Measurements from ENCODE around the gene CPZ. TPM values are rescaled to one million over a fixed set of nuclear protein-coding genes. Genes with fewer than 3 reads are reported as not detected.
"Not testable (repeated sequence)": the region's sequence is repeated elsewhere in the genome, so short reads cannot be mapped to it uniquely, and the experiment has no call there.

The CPZ gene
- polyA plus RNA-seq, 3 donors from 2014 or later: not detected

DNA sequence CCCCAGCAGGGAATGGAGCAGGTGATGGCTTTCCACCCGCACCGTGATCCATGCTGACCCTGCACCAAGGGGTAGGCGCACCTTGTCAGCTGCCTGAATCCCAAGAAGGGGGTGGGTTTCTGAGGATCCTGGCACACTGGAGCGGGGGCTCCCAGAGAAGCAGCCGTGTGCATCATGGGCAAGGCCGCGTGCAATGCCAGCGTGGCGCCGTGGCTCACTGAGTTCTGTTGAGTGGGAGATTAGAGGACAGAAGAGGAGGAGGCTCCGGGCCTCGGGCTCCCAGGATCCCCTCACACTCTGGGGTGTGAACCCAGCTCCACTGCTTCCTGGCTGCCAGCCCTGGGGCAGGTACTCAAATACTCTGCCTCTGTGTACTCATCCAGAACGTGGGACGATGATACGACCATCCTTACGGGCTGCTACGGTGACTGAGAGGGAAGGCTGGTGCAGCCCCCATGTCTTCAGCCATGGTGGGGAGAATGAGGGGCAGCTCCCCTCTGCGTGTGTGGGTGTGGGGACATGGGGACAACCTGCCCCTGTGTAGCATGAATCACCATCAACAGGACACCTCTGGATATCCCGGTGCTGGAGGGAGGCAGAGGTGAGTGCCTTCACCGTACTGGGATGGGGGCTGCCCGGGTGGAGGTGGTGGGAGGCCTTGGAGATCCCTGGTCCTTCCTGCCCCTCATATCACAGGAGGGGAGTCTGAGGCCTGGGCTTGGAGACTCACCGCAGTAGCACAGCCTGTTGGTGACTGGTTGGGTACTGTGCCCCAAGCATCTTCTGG is 52.6 kb downstream of the CPZ start:
- Mint-ChIP-seq H3K4me1 (no peaks in the 10 kb centered on the region), H3K9me3 (no peaks in the 10 kb centered on the region), H3K4me3 (no peak overlapping the region), H3K36me3 (no peaks in the 10 kb centered on the region), H3K27me3 (ENCODE audit: low read depth in 3 of 3) (peaks cover 0 to 4% (median 2%) of the 10 kb centered on the region in 3 donors), H3K27ac (no peak overlapping the region)
- no peak for DNase-seq

DNA sequence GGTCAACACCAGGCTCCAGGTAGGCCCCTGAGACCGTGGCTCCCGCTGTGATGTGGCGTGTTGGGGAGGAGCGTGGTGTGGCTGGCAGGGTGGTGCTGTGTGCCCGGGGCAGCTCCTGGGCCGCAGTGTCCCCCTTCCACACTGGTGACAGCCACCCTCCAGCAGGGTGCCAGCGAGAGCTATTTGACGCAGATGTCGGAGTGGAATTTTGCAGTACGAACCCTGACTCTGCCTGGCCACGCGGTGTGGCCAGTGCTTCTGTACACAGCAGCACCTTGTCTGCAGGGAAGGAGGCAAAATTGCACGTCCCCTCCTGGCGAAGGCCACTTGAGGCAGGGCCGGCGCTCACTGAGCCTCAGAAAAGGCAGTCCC is 53.2 kb downstream of the CPZ start:
- no peaks in the 10 kb centered on the region for H3K36me3 Mint-ChIP-seq
- H3K4me1 Mint-ChIP-seq: no peaks in the 10 kb centered on the region

DNA sequence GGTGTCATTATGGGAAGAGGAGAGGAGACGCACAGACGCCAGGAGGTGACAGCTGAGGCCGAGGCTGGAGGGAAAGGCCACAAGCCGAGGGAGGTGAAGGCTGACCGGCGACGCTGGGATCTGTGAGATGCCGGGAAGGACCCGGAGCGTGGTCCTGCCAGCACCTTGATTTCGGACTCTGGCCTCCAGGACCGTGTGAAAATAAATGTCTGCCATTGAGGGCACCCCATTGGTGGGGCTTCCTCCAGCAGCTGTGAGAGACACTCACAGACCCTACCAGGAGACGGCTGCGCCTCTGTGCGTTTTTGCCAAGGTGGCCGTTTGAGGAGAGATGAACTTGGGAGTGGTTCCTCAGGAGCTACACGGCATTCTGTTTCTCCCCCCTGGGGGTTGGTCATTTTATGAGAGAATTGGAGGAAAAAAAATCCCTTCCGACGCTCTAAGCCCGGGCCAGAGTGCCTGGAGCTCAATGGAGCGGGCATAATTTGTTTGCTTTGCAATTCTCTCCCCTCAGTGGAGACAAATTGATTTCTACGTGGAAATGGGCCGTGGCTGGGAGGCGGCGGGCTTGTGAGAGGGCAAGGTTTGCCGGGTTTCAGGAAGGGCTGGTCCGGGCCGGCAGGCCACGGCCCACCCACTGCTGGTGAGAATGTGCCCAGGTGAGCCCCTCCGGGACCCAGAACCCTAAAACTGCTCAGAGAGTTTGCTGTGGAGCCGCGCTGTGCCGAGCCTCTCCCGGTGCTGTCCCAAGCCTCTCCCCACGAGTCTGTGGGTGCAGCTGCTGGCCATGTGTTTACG is 53.9 kb downstream of the CPZ start:
- no peak for DNase-seq
- Mint-ChIP-seq H3K27me3 (ENCODE audit: low read depth in 3 of 3) (peaks cover 1 to 2% (median 2%) of the 10 kb centered on the region in 3 donors), H3K9me3 (no peaks in the 10 kb centered on the region), H3K4me3 (no peak overlapping the region), H3K27ac (no peak overlapping the region), H3K4me1 (no peaks in the 10 kb centered on the region), H3K36me3 (no peaks in the 10 kb centered on the region)

More for the DNA sequence above, 53.2 kb downstream of the CPZ start:
- Mint-ChIP-seq H3K4me3 (no peak overlapping the region), H3K27me3 (ENCODE audit: low read depth in 3 of 3) (peaks cover 1 to 2% (median 2%) of the 10 kb centered on the region in 3 donors), H3K27ac (no peak overlapping the region), H3K9me3 (no peaks in the 10 kb centered on the region)
- DNase-seq: no peak

- H3K4me1 Mint-ChIP-seq: no peaks in the 10 kb centered on the region
- H3K4me3 Mint-ChIP-seq: no peak overlapping the region
- no peak overlapping the region for H3K27ac Mint-ChIP-seq
- no peaks in the 10 kb centered on the region for H3K36me3 Mint-ChIP-seq
- H3K27me3 Mint-ChIP-seq (ENCODE audit: low read depth in 3 of 3): peaks cover 2 to 3% (median 2%) of the 10 kb centered on the region in 3 donors
- no peak for DNase-seq
- no peaks in the 10 kb centered on the region for H3K9me3 Mint-ChIP-seq
These were observed 54.6 kb downstream of the CPZ start for GRCh38 chr4:8647094-8647570.

- no peak for DNase-seq
- Mint-ChIP-seq H3K4me3 (no peak overlapping the region), H3K27me3 (ENCODE audit: low read depth in 3 of 3) (peaks cover 2 to 3% (median 2%) of the 10 kb centered on the region in 3 donors), H3K4me1 (no peaks in the 10 kb centered on the region), H3K27ac (no peak overlapping the region), H3K36me3 (no peaks in the 10 kb centered on the region), H3K9me3 (peaks cover 0 to 1% (median 0%) of the 10 kb centered on the region in 6 donors)
These were observed 55.1 kb downstream of the CPZ start for GRCh38 chr4:8647626-8648025.

DNA sequence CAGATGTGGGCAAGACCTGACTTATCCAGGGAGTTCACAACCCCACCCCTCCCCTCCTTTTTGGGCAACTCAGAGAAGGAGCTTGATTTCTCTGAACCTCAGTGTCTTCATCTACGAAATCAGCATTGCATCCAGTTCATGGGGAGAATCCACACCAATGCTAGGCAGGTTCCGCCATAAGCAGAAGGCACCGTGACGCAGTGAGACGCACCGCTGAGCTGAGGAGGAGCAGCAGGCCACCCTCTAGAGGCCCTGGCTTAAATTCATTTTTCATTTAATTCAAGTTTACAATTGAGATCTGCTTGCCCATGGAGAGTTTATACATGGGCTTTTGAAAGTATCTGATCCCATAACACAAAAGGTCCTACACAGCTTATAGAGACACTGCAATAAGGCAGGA is 55.7 kb downstream of the CPZ start:
- H3K9me3 Mint-ChIP-seq: peaks cover 0 to 1% (median 0%) of the 10 kb centered on the region in 6 donors
- H3K36me3 Mint-ChIP-seq: no peaks in the 10 kb centered on the region
- H3K27ac Mint-ChIP-seq: no peak overlapping the region
- H3K4me1 Mint-ChIP-seq: no peaks in the 10 kb centered on the region
- no peak overlapping the region for H3K4me3 Mint-ChIP-seq
- DNase-seq: no peak
- peaks cover 2 to 3% (median 2%) of the 10 kb centered on the region in 3 donors for H3K27me3 Mint-ChIP-seq (ENCODE audit: low read depth in 3 of 3)

GRCh38 chr4:8648816-8649630 is 56.5 kb downstream of the CPZ start:
- peaks cover 0 to 1% (median 0%) of the 10 kb centered on the region in 6 donors for H3K9me3 Mint-ChIP-seq
- peaks cover 2 to 3% (median 2%) of the 10 kb centered on the region in 3 donors for H3K27me3 Mint-ChIP-seq (ENCODE audit: low read depth in 3 of 3)
- H3K36me3 Mint-ChIP-seq: no peaks in the 10 kb centered on the region
- DNase-seq: no peak
- no peak overlapping the region for H3K27ac Mint-ChIP-seq
- H3K4me1 Mint-ChIP-seq: no peaks in the 10 kb centered on the region
- H3K4me3 Mint-ChIP-seq: no peak overlapping the region

- Mint-ChIP-seq H3K4me1 (no peaks in the 10 kb centered on the region), H3K36me3 (no peaks in the 10 kb centered on the region), H3K9me3 (peaks cover 0 to 3% (median under 1%) of the 10 kb centered on the region in 6 donors), H3K27me3 (ENCODE audit: low read depth in 3 of 3) (peaks cover 0 to 3% (median 2%) of the 10 kb centered on the region in 3 donors), H3K4me3 (no peak overlapping the region), H3K27ac (no peak overlapping the region)
- no peak for DNase-seq
These were observed 57.2 kb downstream of the CPZ start for GRCh38 chr4:8649631-8650361.

- peaks cover 3 to 4% (median 3%) of the 10 kb centered on the region in 3 donors for H3K27me3 Mint-ChIP-seq (ENCODE audit: low read depth in 3 of 3)
- no peak overlapping the region for H3K27ac Mint-ChIP-seq
- no peak for DNase-seq
- H3K4me3 Mint-ChIP-seq: no peak overlapping the region
- no peaks in the 10 kb centered on the region for H3K36me3 Mint-ChIP-seq
- no peaks in the 10 kb centered on the region for H3K4me1 Mint-ChIP-seq
- H3K9me3 Mint-ChIP-seq: peaks cover 0 to 3% (median under 1%) of the 10 kb centered on the region in 6 donors
These were observed 59.2 kb downstream of the CPZ start for GRCh38 chr4:8651661-8652180.

- H3K27me3 Mint-ChIP-seq (ENCODE audit: low read depth in 3 of 3): peaks cover 3 to 4% (median 3%) of the 10 kb centered on the region in 3 donors
- no peak overlapping the region for H3K27ac Mint-ChIP-seq
- H3K4me3 Mint-ChIP-seq: no peak overlapping the region
These were observed 59.9 kb downstream of the CPZ start for GRCh38 chr4:8652181-8653078.

GRCh38 chr4:8653326-8654000 is 60.9 kb downstream of the CPZ start:
- no peaks in the 10 kb centered on the region for H3K4me1 Mint-ChIP-seq
- H3K36me3 Mint-ChIP-seq: no peaks in the 10 kb centered on the region
- no peak overlapping the region for H3K4me3 Mint-ChIP-seq
- no peak for DNase-seq
- H3K27me3 Mint-ChIP-seq (ENCODE audit: low read depth in 3 of 3): peaks cover 3 to 4% (median 3%) of the 10 kb centered on the region in 3 donors
- H3K27ac Mint-ChIP-seq: no peak overlapping the region
- H3K9me3 Mint-ChIP-seq: peaks cover 0 to 3% (median under 1%) of the 10 kb centered on the region in 6 donors

More at GRCh38 chr4:8652181-8653078, 59.9 kb downstream of the CPZ start:
- Mint-ChIP-seq H3K9me3 (peaks cover 0 to 3% (median under 1%) of the 10 kb centered on the region in 6 donors), H3K4me1 (no peaks in the 10 kb centered on the region), H3K36me3 (no peaks in the 10 kb centered on the region)
- no peak for DNase-seq

DNA sequence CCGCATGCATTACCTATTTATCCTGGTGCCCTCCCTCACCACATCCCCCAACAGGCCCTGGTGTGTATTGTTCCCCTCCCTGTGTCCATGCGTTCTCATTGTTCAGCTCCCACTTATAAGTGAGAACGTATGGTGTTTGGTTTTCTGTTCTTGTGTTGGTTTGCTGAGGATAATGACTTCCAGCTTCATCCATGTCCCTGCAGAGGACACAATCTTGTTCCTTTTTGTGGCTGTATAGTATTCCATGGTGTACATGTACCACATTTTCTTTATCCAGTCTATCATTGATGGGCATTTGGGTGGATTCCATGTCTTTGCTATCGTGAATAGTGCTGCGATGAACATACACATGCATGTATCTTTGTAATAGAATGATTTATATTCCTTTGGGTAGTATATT is 61.6 kb downstream of the CPZ start:
- DNase-seq; H3K27ac Mint-ChIP-seq; H3K4me3 Mint-ChIP-seq; H3K36me3 Mint-ChIP-seq; H3K4me1 Mint-ChIP-seq; H3K9me3 Mint-ChIP-seq; H3K27me3 Mint-ChIP-seq (ENCODE audit: low read depth in 3 of 3): not testable (repeated sequence)

Data from immature natural killer cell (primary cell).